NCI-H2107 treated with DMSO at 0.1 percent for 48 hours (cell line): Measurements from ENCODE around the gene YAF2.
"Not testable (repeated sequence)": the region's sequence is repeated elsewhere in the genome, so short reads cannot be mapped to it uniquely, and the experiment has no call there.

Experiments
- DNase-seq: peaks from one replicate; lab custom pipeline; 2025; ENCODE audit not compliant: unreplicated experiment; lab: John Stamatoyannopoulos, UW

The YAF2 gene

DNA sequence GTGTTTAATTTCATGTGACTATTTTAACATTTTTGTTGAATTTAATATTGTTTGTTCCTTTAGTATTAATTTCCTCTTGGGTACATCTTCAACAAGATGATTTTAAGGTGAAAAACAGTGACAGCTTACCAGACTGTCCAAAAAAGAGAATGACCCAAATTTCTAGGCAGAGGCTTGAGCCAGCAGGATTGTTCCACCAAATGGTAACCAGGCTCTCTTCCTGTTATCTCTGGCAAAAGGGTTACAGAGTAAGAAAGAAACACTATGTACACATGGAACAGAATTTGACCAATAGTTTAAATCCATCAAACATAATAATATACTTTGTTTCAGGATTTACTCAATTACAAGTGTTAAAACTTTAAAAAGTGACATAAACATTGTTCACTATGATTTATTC, 39.0 kb downstream of the YAF2 start:
- no peak for DNase-seq

GRCh38 chr12:42196723-42197603, 41.1 kb downstream of the YAF2 start:
- DNase-seq: peak; percentile 55

DNA sequence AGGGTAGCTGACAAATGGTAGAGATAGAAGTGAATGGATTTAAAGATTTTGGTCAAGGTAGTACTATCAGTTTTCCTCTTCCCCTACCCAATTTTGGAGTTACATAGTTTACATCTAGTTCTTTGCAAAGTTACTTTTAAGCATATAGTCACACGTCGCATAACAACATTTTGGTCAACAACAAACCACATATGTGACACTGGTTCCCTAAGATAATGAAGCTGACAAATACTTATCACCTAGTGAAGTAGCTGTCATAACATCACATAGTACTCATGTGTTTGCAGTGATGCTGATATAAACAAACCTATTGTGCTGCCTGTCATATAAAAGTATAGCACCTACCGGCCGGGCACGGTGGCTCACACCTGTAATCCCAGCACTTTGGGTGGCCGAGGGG, 45.4 kb downstream of the YAF2 start:
- DNase-seq: no peak

GRCh38 chr12:42192258-42192657, 45.8 kb downstream of the YAF2 start:
- no peak for DNase-seq

DNA sequence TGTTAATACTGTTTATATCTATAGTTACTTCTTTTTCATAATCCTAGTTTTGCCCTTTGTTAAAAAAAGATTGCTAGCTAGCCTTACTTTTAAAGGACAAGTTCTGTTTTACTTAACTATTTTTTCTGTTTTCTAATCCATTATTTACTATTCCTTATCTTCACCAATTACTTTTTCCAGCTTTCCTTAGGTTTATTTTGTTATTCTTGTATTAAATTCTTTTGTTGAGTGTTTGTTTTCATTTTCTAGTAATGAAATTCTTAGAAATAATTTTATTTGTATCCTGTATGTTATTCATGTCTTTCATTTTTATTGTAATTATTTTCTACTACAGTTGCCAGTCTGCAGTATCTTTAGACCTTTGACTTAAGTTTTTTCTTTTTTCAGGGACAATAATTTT, 47.7 kb downstream of the YAF2 start:
- DNase-seq: no peak

DNA sequence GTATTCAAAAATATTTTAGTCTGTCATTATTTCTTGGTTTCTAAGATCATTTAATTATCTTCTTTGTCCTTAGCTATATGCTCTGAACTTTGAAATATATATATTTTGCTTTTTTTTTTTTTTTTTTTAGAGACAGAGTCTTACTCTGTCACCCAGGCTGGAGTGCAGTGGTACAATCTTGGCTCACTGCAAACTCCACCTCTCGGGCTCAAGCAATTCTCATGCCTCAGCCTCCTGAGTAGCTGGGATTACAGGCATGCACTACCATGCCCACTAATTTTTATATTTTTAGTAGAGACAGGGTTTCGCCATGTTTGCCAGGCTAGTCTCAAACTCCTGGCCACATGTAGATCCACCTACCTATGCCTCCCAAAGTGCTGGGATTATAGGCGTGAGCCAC, 49.8 kb downstream of the YAF2 start:
- DNase-seq: not testable (repeated sequence)

DNA sequence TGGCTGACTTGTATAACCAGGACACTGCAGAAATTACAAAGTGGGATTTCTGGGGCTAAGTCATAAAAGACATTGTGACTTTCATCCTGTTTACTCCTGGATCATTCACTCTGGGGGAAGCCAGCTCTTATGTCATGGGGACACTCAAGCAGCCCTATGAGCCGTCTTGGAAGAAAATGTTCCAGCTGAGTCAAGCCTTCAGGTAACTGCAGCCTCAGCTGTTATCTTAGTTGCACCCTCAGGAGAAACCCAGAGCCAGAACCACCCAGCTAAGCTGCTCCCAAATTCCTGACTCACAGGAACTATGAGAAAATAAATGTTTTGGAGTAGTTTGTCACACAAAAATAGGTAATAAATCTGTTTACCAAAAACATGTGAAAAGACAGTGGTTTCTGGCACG, 50.2 kb downstream of the YAF2 start:
- DNase-seq: no peak

- no peak for DNase-seq
Observed at GRCh38 chr12:42186793-42187192, 51.3 kb downstream of the YAF2 start.

DNA sequence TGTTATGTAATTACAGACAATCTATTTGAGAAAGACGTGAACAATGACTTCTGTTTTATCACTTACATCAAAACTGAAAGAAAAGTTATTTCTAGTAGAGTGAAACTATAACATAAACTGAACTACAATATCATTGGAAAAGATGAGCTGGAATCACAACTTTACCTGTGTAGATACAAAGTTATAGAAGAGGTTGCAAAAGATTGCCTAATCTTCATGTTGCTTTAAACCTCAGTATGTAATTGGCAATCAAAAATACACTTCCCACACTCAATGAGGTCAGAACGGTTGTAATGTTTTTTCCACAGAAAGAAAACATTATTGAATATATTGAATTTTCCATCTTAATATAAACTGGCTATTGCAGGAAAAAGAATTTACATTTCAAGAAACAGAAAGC, 55.7 kb downstream of the YAF2 start:
- DNase-seq: no peak

DNA sequence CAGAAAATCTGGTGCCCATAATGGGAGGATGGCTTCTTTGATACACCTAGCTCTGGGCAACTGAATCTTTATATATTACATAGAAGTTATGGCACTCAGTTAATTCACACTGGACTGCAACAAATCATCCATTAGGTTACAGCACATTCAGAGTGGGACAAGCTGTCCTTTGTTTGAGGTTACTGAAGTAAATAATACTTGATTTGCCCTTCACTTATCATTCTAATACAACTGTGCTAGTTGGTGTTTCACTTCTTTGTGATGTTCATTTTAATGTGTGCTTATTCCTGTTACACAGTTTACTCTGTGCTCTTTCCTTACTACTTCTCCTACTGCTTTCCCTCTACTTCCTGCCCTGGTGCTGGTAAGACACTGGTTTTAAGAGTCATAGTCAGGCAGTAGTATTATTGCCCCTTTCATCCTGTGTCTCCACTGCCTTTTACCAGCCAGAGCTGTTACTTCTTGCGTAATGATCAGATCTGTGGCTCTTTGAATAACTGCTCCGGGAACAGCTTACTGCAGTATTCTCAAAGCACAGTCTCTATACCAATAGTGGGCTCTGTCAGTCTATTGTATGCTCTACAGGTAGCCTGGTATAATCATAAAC, 57.0 kb downstream of the YAF2 start:
- DNase-seq: no peak

DNA sequence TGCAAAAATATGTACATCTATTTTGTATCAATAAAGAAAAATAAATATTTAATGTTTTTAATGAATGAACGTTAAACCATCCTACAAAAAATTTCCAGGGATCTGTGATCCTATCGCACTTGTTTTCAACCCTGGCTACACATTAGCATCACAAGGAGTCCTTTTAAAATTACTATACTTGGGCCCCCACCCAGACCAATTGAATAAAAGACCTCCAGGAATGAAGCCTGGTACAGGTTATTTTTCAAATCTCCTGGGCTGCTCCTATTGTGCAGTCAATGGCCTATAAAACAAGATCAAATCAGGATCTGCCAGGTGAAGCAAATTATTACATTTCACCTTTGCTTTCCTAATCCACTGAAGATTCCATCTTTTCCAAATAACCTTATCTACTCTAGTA, 59.9 kb downstream of the YAF2 start:
- DNase-seq: no peak

GRCh38 chr12:42174978-42175377, 63.1 kb downstream of the YAF2 start:
- DNase-seq: no peak

GRCh38 chr12:42173961-42174521, 64.0 kb downstream of the YAF2 start:
- DNase-seq: no peak

- no peak for DNase-seq
Observed at GRCh38 chr12:42172441-42173210, 65.4 kb downstream of the YAF2 start.

DNA sequence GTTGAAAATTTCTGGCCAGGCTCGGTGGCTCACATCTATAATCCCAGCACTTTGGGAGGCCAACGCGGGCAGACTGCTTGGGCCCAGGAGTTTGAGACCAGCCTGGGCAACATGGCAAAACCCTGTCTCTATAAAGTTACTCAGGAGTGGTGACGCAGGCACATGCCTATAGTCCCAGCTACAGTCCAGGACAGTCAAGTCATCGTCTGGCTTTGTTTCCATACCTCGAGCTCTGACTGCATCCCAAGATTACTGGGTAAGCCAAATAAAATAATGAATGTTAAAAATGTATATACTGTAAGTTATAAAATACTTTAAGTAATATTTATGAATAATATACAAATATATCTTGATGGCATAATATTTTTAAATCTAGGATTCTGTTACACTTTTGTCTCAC, 70.3 kb downstream of the YAF2 start:
- DNase-seq: no peak

- DNase-seq: no peak
Observed at GRCh38 chr12:42166501-42166900, 71.5 kb downstream of the YAF2 start.

DNA sequence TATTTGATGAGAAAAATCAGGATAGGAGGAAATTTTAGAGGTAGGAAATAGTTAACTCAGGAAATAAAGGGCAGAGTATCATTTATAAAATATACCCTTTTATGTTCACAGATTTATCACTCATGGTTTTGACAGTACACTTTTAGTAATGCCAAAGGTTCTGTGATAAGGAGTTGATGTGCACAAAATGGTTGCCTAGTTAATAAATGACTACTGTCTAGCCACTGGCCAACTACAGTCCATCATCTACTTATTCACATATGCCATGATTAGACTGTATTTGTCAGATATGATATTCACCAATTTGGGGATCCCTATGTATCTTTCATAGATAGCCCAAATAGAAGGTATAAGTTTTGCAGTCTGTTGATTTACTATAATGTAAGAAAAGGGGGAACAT, 74.1 kb downstream of the YAF2 start:
- DNase-seq: no peak

GRCh38 chr12:42162965-42163364, 75.1 kb downstream of the YAF2 start:
- DNase-seq: no peak

GRCh38 chr12:42162193-42162592, 75.9 kb downstream of the YAF2 start:
- DNase-seq: no peak

DNA sequence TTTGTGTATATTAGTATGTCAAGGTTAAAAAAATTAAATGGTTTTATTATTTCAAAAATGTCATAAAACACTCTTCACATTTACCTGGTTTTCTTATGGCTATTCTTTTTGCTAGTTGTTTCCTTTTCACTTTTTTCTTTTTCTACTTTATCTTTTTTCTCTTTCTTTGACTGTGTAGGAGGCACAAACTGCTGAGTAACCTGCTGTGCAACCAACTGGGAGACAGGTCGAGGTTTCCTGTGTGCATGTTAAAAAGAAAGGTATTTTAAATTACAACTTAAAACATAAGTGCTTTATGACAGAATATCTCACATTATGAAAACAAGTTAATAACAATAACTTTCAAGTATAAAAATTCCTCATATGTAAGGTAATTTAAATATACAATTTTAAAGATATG, 76.5 kb downstream of the YAF2 start:
- no peak for DNase-seq

DNA sequence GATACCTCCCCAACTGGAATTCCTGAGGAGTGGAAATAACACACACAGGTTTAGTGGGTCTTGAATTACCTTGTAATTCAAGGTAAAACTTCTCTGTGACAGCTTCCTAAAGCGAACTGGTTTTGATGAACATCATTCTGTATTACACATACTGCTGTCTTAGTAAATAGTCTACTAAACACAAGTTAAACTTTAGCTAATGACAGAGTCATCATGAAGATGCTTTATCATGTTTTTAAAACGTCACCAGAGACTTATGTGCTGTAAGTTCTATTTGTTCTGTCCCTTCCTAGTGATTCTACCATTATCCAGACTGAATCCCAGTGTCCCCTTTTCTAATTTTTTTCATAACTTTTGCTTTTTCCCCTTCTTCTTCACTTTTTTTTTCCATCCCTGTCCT, 81.8 kb downstream of the YAF2 start:
- no peak for DNase-seq
